Activated CD8-positive, alpha-beta T cell treated with anti-CD3 and anti-CD28 coated beads for 36 hours (primary cell): ENCODE results near the gene SHROOM3. TPM values are rescaled to one million over a fixed set of nuclear protein-coding genes. Genes with fewer than 3 reads are reported as not detected.

Source experiments
- ATAC-seq: fragments of 200-7000 bp; cut with Tn5 transposase; one replicate; pipeline ENCODE4 v1.10.0; 2021; ENCODE audit warnings: mild to moderate bottlenecking, moderate library complexity
- CTCF ChIA-PET: fragments of 350-600 bp; sonication (Branson Sonifier 250); formaldehyde crosslinking; loops from one replicate; lab custom pipeline; 2021; ENCODE audit warnings: antibody characterized with exemption; lab: Charles Lee
- POLR2A ChIA-PET: fragments of 350-600 bp; sonication (Branson Sonifier 250); formaldehyde crosslinking; loops from one replicate; lab custom pipeline; 2021; ENCODE audit warnings: antibody characterized with exemption; lab: Charles Lee
- DNase-seq: peaks from one replicate; pipeline ENCODE4 v3.0.0-alpha.2; 2020
- H3K27ac Mint-ChIP-seq: one replicate; pipeline ENCODE4 v1.8.0; 2021; ENCODE audit warnings: mild to moderate bottlenecking, mixed read lengths
- H3K27me3 Mint-ChIP-seq: one replicate; pipeline ENCODE4 v1.8.0; 2021; ENCODE audit warnings: mixed read lengths
- H3K36me3 Mint-ChIP-seq: one replicate; pipeline ENCODE4 v1.8.0; 2021; ENCODE audit warnings: low read depth, mixed read lengths
- H3K4me1 Mint-ChIP-seq: one replicate; pipeline ENCODE4 v1.8.0; 2021; ENCODE audit warnings: low read depth, mixed read lengths
- H3K4me3 Mint-ChIP-seq: one replicate; pipeline ENCODE4 v1.8.0; 2021; ENCODE audit warnings: mild to moderate bottlenecking, moderate library complexity, mixed read lengths
- H3K9me3 Mint-ChIP-seq: one replicate; pipeline ENCODE4 v1.8.0; 2021; ENCODE audit warnings: mixed read lengths
- intact Hi-C: fragments of 100-400 bp; cut with micrococcal nuclease; formaldehyde crosslinking; loops from one replicate; pipeline ENCODE4 v1.10.0; 2022
- total RNA-seq, 2 experiments: library from RNA; stranded (reverse); gene quantifications; one replicate each; pipeline ENCODE4 v1.2.3, GENCODE V29; 2021
- TF ChIP-seq, protein P1 (sequence below): fragments of 200-600 bp; IDR thresholded peaks from one replicate; pipeline ENCODE4 v1.8.0; 2022; ENCODE audit warnings: antibody characterized with exemption, mild to moderate bottlenecking

SHROOM3 gene
- total RNA-seq, 2 experiments from 2014 or later: not detected

DNA sequence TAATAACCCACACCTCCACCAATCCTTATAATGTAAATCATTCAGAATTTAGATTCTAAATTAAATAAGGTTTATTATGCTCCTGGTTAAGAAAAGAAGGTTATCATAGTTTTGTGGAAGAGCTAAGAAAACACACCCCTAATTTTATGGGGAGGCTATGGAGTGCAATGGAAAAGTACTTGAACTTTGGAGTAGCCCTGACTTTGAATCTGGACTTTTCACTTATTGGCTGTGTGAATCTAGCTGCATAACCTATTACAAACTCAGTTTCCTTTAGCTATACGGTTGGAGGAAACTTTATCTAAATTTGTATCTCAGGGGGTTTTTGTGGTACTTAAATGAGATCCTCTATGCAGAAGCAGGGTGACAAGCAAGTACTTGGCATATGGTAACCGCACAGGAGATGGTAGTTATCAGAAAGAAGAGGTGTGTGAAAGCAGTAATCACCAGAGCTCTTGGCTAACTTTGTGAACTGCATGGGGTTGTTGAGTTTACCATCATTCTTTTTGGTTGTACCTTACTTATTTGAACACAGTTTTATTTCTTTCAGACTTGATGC lies 143.1 kb downstream of the SHROOM3 start:
- peak; percentile 37 for ATAC-seq

DNA sequence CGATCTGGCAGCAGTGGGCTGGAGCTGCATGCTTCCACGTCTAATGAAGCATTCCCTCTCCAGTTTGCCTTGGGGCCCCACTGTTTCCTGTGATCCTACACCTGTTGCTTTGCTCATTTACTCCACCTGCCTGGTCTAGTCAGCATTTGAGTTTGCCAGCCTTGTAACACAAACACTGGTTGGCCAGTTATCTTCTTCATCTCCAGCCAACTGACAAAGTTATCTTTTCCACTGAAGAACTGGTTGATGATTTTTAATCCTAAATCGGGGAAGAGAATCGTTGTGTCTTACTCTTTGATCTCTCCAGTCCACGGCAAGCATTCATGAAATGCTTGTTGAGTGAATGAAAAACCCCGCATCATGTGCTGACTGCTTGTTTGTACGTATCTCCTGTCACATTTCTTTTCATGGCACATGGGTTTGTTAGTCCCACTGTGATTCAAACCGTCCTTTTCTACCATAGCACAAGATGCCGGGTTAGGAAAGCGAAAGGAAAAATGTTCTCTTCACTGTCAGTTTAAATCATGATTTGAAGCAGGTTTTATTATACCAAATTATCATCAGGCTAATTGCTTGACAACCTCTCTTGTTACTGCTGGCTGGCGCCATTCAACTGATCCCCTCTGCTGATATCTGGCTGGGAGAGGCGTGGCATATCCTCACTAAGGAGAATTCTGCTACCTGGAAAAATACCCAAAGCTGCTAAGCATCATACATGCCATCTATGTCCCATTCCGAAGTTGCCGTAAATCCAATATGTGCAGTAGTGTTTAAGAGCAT lies 144.8 kb downstream of the SHROOM3 start:
- Mint-ChIP-seq H3K4me3 (no peak overlapping the region), H3K4me1 (no peaks in the 10 kb centered on the region), H3K27me3 (peaks cover 43% of the 10 kb centered on the region), H3K36me3 (no peaks in the 10 kb centered on the region), H3K27ac (no peak overlapping the region), H3K9me3 (no peaks in the 10 kb centered on the region)
- TF ChIP-seq, protein P1, sequence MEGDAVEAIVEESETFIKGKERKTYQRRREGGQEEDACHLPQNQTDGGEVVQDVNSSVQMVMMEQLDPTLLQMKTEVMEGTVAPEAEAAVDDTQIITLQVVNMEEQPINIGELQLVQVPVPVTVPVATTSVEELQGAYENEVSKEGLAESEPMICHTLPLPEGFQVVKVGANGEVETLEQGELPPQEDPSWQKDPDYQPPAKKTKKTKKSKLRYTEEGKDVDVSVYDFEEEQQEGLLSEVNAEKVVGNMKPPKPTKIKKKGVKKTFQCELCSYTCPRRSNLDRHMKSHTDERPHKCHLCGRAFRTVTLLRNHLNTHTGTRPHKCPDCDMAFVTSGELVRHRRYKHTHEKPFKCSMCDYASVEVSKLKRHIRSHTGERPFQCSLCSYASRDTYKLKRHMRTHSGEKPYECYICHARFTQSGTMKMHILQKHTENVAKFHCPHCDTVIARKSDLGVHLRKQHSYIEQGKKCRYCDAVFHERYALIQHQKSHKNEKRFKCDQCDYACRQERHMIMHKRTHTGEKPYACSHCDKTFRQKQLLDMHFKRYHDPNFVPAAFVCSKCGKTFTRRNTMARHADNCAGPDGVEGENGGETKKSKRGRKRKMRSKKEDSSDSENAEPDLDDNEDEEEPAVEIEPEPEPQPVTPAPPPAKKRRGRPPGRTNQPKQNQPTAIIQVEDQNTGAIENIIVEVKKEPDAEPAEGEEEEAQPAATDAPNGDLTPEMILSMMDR: no peak
- CTCF ChIA-PET: no interaction called here
- intact Hi-C loops: no loop called here
- ATAC-seq (no peak), DNase-seq (no peak)
- POLR2A ChIA-PET: no interaction called here

More for the DNA sequence above, 143.1 kb downstream of the SHROOM3 start:
- intact Hi-C loops: no loop called here
- Mint-ChIP-seq H3K27me3 (peaks cover 41% of the 10 kb centered on the region), H3K4me3 (no peak overlapping the region), H3K27ac (no peak overlapping the region), H3K36me3 (no peaks in the 10 kb centered on the region), H3K4me1 (no peaks in the 10 kb centered on the region), H3K9me3 (no peaks in the 10 kb centered on the region)
- DNase-seq: no peak
- CTCF ChIA-PET: no interaction called here
- POLR2A ChIA-PET: no interaction called here
- TF ChIP-seq, protein P1: no peak

DNA sequence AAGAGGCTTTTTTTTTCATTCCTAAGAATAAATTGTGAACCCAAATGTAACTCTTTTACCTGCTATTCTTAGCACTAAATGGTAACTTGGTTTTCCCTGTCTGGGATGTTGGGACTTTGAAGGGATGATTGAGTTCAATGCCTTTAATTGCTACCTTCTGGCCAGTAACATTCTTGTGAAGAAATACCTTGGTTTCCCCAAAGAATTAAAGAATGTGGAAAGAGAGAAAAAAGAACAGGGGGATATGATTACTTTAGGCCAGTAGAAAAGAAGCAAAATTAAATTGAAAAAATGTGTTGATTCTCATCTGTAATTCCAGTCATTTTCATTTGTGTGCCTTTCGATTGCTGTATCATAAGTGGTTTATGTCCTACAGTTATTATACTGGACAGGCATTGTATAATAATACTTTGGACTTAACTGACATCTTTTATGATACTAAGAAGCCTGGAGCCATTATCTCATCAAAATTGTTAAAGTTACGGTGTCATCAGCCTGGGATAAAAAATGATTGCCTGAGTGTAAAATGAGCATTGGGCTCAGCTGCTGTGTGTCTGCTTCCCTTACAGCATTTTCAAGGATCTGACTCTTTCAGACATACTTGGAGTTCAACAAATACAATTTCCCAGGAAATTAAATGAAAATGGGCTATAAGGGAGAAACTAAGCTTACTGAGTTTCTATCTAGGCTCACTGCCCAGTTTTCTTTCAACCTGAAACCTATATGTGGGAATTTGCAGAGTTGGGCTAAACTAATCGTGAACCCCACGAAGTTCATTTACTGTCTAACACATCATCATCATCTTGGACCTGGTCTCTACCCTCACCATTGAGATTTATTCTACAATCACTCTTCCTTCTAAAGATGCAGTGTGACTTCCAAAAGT lies 146.3 kb downstream of the SHROOM3 start:
- Mint-ChIP-seq H3K4me3 (no peak overlapping the region), H3K27me3 (peaks cover 45% of the 10 kb centered on the region), H3K9me3 (no peaks in the 10 kb centered on the region), H3K27ac (no peak overlapping the region), H3K4me1 (peaks cover 5% of the 10 kb centered on the region), H3K36me3 (no peaks in the 10 kb centered on the region)
- ATAC-seq (no peak), DNase-seq (no peak)
- POLR2A ChIA-PET: no interaction called here
- TF ChIP-seq, protein P1: no peak
- CTCF ChIA-PET: interaction anchor here (0.8 kb wide), 1 partner anchor 37 kb away, joined by 3 read pairs; no protein-coding TSS in a partner anchor
- intact Hi-C loops: no loop called here

DNA sequence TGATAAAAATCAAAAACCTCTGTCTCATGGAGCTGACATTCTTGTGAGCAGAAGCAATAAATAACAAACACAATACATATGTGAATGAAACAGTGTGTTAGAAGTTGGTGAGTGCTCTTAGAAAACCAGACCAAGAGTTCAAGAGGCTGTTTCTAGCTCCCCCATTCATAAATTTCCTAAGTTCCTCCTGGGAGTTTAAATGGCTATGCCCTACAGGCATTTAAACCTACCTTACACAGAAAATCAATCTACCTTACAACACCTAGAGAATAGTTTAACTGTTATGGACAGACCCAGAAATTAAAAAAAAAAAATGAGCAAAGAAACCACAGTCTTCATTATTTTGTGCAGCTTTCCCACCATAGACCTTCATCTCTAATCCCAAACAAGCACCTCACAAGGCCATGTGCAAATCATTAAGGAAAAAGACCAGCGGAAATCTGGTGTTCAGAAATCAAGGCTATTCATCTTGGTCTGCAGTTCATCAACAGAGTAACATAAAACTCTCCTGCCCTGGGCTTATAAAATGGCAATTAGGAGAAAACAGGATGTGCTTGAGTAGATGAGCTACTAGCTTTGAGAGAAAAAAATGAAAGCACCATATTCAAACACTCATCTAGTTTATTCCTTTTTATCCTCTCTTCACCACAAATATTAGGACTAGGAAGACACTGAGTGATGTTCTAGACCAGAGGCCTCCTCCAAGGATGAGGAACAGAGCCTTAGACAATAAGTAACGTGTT lies 147.2 kb downstream of the SHROOM3 start:
- H3K36me3 Mint-ChIP-seq: no peaks in the 10 kb centered on the region
- TF ChIP-seq, protein P1: no peak
- no peak overlapping the region for H3K27ac Mint-ChIP-seq
- peaks cover 5% of the 10 kb centered on the region for H3K4me1 Mint-ChIP-seq
- intact Hi-C loops: no loop called here
- peaks cover 51% of the 10 kb centered on the region for H3K27me3 Mint-ChIP-seq
- ChIA-PET POLR2A (no interaction called here), CTCF (interaction anchor here (0.8 kb wide), 1 partner anchor 38 kb away, joined by 3 read pairs; no protein-coding TSS in a partner anchor)
- no peak for ATAC-seq
- no peak overlapping the region for H3K4me3 Mint-ChIP-seq
- H3K9me3 Mint-ChIP-seq: no peaks in the 10 kb centered on the region
- no peak for DNase-seq
